ENCODE data around the gene STXBP6. TPM values are rescaled to one million over a fixed set of nuclear protein-coding genes. Genes with fewer than 3 reads are reported as not detected.
"Not testable (repeated sequence)": the region's sequence is repeated elsewhere in the genome, so short reads cannot be mapped to it uniquely, and the experiment has no call there.

Gene STXBP6
- total RNA-seq, 2 donors from 2014 or later: 19.9 to 28.3 TPM

GRCh38 chr14:24966579-24966964, 83.4 kb downstream of the STXBP6 start:
- intact Hi-C loops (cut with DNase I, micrococcal nuclease): no loop called here
- ATAC-seq: no peak
- DNase-seq: no peak

- DNase-seq (peak; percentile 10 to 46), ATAC-seq (peak; percentile 79)
- intact Hi-C loops (cut with DNase I, micrococcal nuclease): no loop called here
Observed at GRCh38 chr14:24965934-24966578, 83.9 kb downstream of the STXBP6 start.

GRCh38 chr14:24965578-24965933, 84.4 kb downstream of the STXBP6 start:
- intact Hi-C loops (cut with DNase I, micrococcal nuclease): no loop called here
- ATAC-seq (no peak), DNase-seq (no peak)

GRCh38 chr14:24964591-24964990, 85.4 kb downstream of the STXBP6 start:
- DNase-seq (no peak), ATAC-seq (peak; percentile 36)
- intact Hi-C loops (cut with DNase I, micrococcal nuclease): no loop called here

GRCh38 chr14:24964048-24964447, 85.9 kb downstream of the STXBP6 start:
- ATAC-seq: no peak
- DNase-seq: no peak
- intact Hi-C loops (cut with DNase I, micrococcal nuclease): no loop called here

- DNase-seq; intact Hi-C loops (cut with DNase I, micrococcal nuclease); ATAC-seq: not testable (repeated sequence)
Observed at GRCh38 chr14:24962118-24962517, 87.8 kb downstream of the STXBP6 start.

GRCh38 chr14:24960816-24961215, 89.1 kb downstream of the STXBP6 start:
- ATAC-seq (no peak), DNase-seq (no peak)
- intact Hi-C loops (cut with DNase I, micrococcal nuclease): no loop called here

- intact Hi-C loops (cut with DNase I, micrococcal nuclease): no loop called here
- peak; percentile 87 for ATAC-seq
- DNase-seq: peak in 1 of 2 donors; percentile 20
Observed at GRCh38 chr14:24959791-24960331, 90.1 kb downstream of the STXBP6 start.

- DNase-seq: no peak
- ATAC-seq: no peak
- intact Hi-C loops (cut with DNase I, micrococcal nuclease): no loop called here
Observed at GRCh38 chr14:24958271-24958670, 91.7 kb downstream of the STXBP6 start.

GRCh38 chr14:24957814-24958213, 92.1 kb downstream of the STXBP6 start:
- intact Hi-C loops (cut with DNase I, micrococcal nuclease): no loop called here
- ATAC-seq (no peak), DNase-seq (no peak)

- DNase-seq (no peak), ATAC-seq (no peak)
- intact Hi-C loops (cut with DNase I, micrococcal nuclease): no loop called here
Observed at GRCh38 chr14:24956104-24956503, 93.8 kb downstream of the STXBP6 start.

GRCh38 chr14:24954700-24955037, 95.3 kb downstream of the STXBP6 start:
- intact Hi-C loops (cut with DNase I, micrococcal nuclease): no loop called here
- ATAC-seq (no peak), DNase-seq (no peak)

- no peak for DNase-seq
- intact Hi-C loops (cut with DNase I, micrococcal nuclease): no loop called here
- ATAC-seq: no peak
Observed at GRCh38 chr14:24954037-24954699, 95.8 kb downstream of the STXBP6 start.

- DNase-seq (peak in 1 of 2 donors; percentile 16), ATAC-seq (peak; percentile 73)
- intact Hi-C loops (cut with DNase I, micrococcal nuclease): no loop called here
Observed at GRCh38 chr14:24952851-24953666, 96.9 kb downstream of the STXBP6 start.

GRCh38 chr14:24948261-24948847, 101.6 kb downstream of the STXBP6 start:
- DNase-seq: no peak
- no peak for ATAC-seq
- intact Hi-C loops (cut with DNase I, micrococcal nuclease): no loop called here

- intact Hi-C loops (cut with DNase I, micrococcal nuclease): no loop called here
- no peak for DNase-seq
- no peak for ATAC-seq
Observed at GRCh38 chr14:24947131-24947530, 102.8 kb downstream of the STXBP6 start.

- no peak for DNase-seq
- intact Hi-C loops (cut with DNase I, micrococcal nuclease): no loop called here
- ATAC-seq: no peak
Observed at GRCh38 chr14:24944800-24945199, 105.1 kb downstream of the STXBP6 start.

- no peak for ATAC-seq
Observed at GRCh38 chr14:24943024-24943423, 106.9 kb downstream of the STXBP6 start.

GRCh38 chr14:24941719-24942118, 108.2 kb downstream of the STXBP6 start:
- DNase-seq: peak; percentile 39 to 76
- ATAC-seq: peak; percentile 71
- intact Hi-C loops (cut with DNase I, micrococcal nuclease): no loop called here

More at GRCh38 chr14:24943024-24943423, 106.9 kb downstream of the STXBP6 start:
- intact Hi-C loops (cut with DNase I, micrococcal nuclease): no loop called here
- DNase-seq: no peak
